ENCODE data around the gene NFKB1.

NFKB1 gene

DNA sequence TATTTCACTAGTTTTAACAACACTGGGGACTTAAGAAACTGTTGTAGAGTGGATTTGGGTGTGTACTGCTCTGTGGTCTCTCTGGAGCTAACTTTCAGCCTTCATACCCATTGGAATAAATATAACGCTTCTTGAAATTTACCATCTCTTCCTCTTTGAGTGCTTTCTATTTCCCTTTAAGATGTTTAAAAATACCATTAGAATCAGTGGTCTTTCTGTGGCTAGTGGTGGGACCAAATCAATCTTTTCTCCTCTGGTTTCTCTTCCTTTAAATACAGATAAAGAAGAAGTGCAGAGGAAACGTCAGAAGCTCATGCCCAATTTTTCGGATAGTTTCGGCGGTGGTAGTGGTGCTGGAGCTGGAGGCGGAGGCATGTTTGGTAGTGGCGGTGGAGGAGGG, 92.0 kb downstream of the NFKB1 start:
- no peaks in the 10 kb centered on the region for H3K36me3 ChIP-seq (ENCODE audit: control insufficient read depth, insufficient read depth, low read length)
- H3K4me2 ChIP-seq (ENCODE audit: low read length) = no peak overlapping the region
- no peak for TF ChIP-seq CTCF (IDR thresholded peaks at IDR 0.05)
- H2AFZ ChIP-seq = no peak overlapping the region
- H3K4me3 ChIP-seq (ENCODE audit: low read depth, low read length) = no peak overlapping the region
- H3K79me2 ChIP-seq = no peaks in the 10 kb centered on the region
- H3K27me3 ChIP-seq (ENCODE audit: control insufficient read depth, insufficient read depth, low read length) = no peaks in the 10 kb centered on the region
- H3K27ac ChIP-seq = no peak overlapping the region
- H3K9me3 ChIP-seq (ENCODE audit: control insufficient read depth, low read length) = no peaks in the 10 kb centered on the region
- no peaks in the 10 kb centered on the region for H3K4me1 ChIP-seq
- H3K9ac ChIP-seq = no peak overlapping the region

DNA sequence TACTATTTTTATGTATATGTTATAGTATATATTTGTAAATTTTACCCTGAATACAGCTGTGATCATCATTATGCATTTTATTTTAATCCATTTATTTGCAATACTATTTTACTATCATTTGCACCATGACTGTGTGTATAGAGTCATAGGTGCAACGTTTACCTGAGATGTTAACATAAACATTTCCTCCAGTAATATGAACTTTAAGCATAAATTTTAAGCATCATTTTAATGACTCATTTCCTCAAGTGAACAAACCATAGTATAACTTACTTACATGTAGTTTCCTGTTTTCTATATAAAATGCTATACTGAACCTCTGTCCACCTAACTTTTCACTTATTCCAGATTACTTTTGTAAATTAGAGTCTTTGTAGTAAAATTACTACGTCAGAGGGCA, 92.8 kb downstream of the NFKB1 start:
- Histone ChIP-seq H3K79me2 (no peaks in the 10 kb centered on the region), H3K4me3 (ENCODE audit: low read depth, low read length) (no peak overlapping the region), H3K4me1 (no peaks in the 10 kb centered on the region), H3K36me3 (ENCODE audit: control insufficient read depth, insufficient read depth, low read length) (no peaks in the 10 kb centered on the region), H3K4me2 (ENCODE audit: low read length) (no peak overlapping the region), H3K9ac (no peak overlapping the region), H2AFZ (no peak overlapping the region), H3K27ac (no peak overlapping the region), H3K9me3 (ENCODE audit: control insufficient read depth, low read length) (no peaks in the 10 kb centered on the region), H3K27me3 (ENCODE audit: control insufficient read depth, insufficient read depth, low read length) (no peaks in the 10 kb centered on the region)
- no peak for TF ChIP-seq CTCF (IDR thresholded peaks at IDR 0.05)

DNA sequence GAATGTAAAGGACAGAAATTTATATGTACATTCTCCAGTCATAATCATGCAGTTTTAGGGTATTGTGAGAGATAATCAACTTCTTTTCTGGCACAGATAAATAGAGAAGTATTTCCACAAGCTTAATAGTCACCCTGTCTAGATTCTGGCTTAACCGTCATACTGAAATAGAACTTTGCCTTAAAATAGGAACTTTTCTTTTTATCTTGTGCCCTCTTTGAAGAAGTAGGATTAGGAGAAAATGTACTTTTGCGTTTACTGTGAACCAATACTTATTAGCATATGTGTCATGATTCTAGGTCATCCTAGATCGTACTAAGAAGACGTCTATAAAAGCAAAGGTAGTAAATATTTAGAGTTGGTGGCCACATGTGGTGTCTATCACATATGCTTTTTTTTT, 95.4 kb downstream of the NFKB1 start:
- no peak for TF ChIP-seq CTCF (IDR thresholded peaks at IDR 0.05)
- no peak overlapping the region for H3K9ac ChIP-seq
- no peaks in the 10 kb centered on the region for H3K9me3 ChIP-seq (ENCODE audit: control insufficient read depth, low read length)
- H3K27me3 ChIP-seq (ENCODE audit: control insufficient read depth, insufficient read depth, low read length) = no peaks in the 10 kb centered on the region
- H3K36me3 ChIP-seq (ENCODE audit: control insufficient read depth, insufficient read depth, low read length) = no peaks in the 10 kb centered on the region
- H3K4me1 ChIP-seq = no peaks in the 10 kb centered on the region
- no peak overlapping the region for H3K4me2 ChIP-seq (ENCODE audit: low read length)
- H2AFZ ChIP-seq = no peak overlapping the region
- no peak overlapping the region for H3K27ac ChIP-seq
- no peaks in the 10 kb centered on the region for H3K79me2 ChIP-seq
- no peak overlapping the region for H3K4me3 ChIP-seq (ENCODE audit: low read depth, low read length)

DNA sequence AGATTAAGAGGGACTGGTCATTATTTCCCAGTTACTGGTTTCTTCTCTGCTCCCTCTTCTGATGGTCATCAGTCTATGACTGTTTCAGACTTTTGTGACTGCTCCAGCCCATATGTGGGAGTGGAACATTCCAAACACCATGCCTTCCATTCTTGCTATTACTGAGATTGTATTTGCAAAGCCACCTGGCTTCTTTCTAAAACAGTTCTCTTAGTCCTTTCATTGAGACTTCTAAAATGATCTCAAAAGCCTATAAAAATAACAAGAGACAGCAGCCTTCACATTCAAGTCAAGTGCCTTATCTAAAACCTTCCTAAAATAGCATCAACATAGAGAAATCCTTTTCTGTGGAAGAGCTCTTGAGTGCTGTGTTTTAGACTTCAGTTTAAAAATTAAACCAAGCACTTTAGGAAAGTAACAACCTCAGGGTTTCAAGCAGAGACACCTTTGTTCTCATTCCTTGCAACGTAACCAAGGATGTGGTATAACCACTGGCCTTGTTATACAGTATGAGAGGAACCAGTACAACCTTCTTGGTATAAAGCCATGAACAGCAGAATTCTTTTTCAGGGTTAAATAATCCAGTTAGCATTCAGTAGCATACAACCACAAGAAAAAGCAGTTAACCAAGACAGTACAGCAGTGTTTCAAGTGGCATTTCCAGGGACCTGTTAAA, 97.1 kb downstream of the NFKB1 start:
- no peaks in the 10 kb centered on the region for H3K4me1 ChIP-seq
- no peak overlapping the region for H2AFZ ChIP-seq
- H3K4me3 ChIP-seq (ENCODE audit: low read depth, low read length) = no peak overlapping the region
- no peaks in the 10 kb centered on the region for H3K9me3 ChIP-seq (ENCODE audit: control insufficient read depth, low read length)
- H3K79me2 ChIP-seq = no peaks in the 10 kb centered on the region
- no peak for TF ChIP-seq CTCF (IDR thresholded peaks at IDR 0.05)
- H3K27ac ChIP-seq = no peak overlapping the region
- no peak overlapping the region for H3K4me2 ChIP-seq (ENCODE audit: low read length)
- H3K36me3 ChIP-seq (ENCODE audit: control insufficient read depth, insufficient read depth, low read length) = no peaks in the 10 kb centered on the region
- H3K9ac ChIP-seq = no peak overlapping the region
- H3K27me3 ChIP-seq (ENCODE audit: control insufficient read depth, insufficient read depth, low read length) = no peaks in the 10 kb centered on the region

- Histone ChIP-seq H3K27me3 (ENCODE audit: control insufficient read depth, insufficient read depth, low read length) (no peaks in the 10 kb centered on the region), H3K79me2 (no peaks in the 10 kb centered on the region), H3K27ac (no peak overlapping the region), H3K9ac (no peak overlapping the region), H3K4me3 (ENCODE audit: low read depth, low read length) (no peak overlapping the region), H3K36me3 (ENCODE audit: control insufficient read depth, insufficient read depth, low read length) (no peaks in the 10 kb centered on the region), H3K4me2 (ENCODE audit: low read length) (no peak overlapping the region), H3K4me1 (no peaks in the 10 kb centered on the region), H2AFZ (no peak overlapping the region), H3K9me3 (ENCODE audit: control insufficient read depth, low read length) (no peaks in the 10 kb centered on the region)
- TF ChIP-seq CTCF (IDR thresholded peaks at IDR 0.05) = no peak
Observed at GRCh38 chr4:102598762-102599374, 97.7 kb downstream of the NFKB1 start.
